HCT116 (cell line): ENCODE data around the gene ZNF516.

ENCODE experiments used
- POLR2AphosphoS5 ChIP-seq: IDR thresholded peaks from 2 replicates; pipeline ENCODE4 v1.6.1; 2011; ENCODE audit warnings: mild to moderate bottlenecking, low read depth, low read length, moderate library complexity
- RAD21 ChIP-seq: IDR thresholded peaks from 2 replicates; pipeline ENCODE4 v1.6.1; 2012; ENCODE audit warnings: low read depth, mild to moderate bottlenecking
- YY1 ChIP-seq: IDR thresholded peaks from 2 replicates; pipeline ENCODE4 v1.6.1; 2011; ENCODE audit warnings: low read length, low read depth, moderate library complexity, mild to moderate bottlenecking; ENCODE audit not compliant: insufficient replicate concordance; ENCODE audit errors: extremely low read depth
- ZNF274 ChIP-seq: fragments of 200-500 bp; sonication (Bioruptor generic); IDR thresholded peaks from 2 replicates; pipeline ENCODE4 v1.6.1; 2014; ENCODE audit warnings: mild to moderate bottlenecking, low read depth, low read length, inconsistent platforms
- TF ChIP-seq, protein P1 (sequence below), 3 experiments: fragments of 200-600 bp in 1 of 3; sonication (generic) in 1 of 3; IDR thresholded peaks in 2 of 3; conservative IDR thresholded peaks in 1 of 3; 2 replicates each; pipeline ENCODE4 v1.5.1; 2012 to 2017; ENCODE audit warnings: low read depth in 2 of 3, low read length in 2 of 3, antibody characterized with exemption in 1 of 3, borderline replicate concordance in 1 of 3, control low read depth in 1 of 3, mild to moderate bottlenecking in 1 of 3, mixed read lengths in 1 of 3, mixed run types in 1 of 3, moderate library complexity in 1 of 3; ENCODE audit not compliant: insufficient read depth in 1 of 3
- TF ChIP-seq, protein P2 (sequence below): IDR thresholded peaks from 2 replicates; pipeline ENCODE4 v1.6.1; 2011; ENCODE audit warnings: mild to moderate bottlenecking, low read length, moderate library complexity; ENCODE audit not compliant: insufficient replicate concordance; ENCODE audit errors: extremely low read depth

- TF ChIP-seq, protein P1, sequence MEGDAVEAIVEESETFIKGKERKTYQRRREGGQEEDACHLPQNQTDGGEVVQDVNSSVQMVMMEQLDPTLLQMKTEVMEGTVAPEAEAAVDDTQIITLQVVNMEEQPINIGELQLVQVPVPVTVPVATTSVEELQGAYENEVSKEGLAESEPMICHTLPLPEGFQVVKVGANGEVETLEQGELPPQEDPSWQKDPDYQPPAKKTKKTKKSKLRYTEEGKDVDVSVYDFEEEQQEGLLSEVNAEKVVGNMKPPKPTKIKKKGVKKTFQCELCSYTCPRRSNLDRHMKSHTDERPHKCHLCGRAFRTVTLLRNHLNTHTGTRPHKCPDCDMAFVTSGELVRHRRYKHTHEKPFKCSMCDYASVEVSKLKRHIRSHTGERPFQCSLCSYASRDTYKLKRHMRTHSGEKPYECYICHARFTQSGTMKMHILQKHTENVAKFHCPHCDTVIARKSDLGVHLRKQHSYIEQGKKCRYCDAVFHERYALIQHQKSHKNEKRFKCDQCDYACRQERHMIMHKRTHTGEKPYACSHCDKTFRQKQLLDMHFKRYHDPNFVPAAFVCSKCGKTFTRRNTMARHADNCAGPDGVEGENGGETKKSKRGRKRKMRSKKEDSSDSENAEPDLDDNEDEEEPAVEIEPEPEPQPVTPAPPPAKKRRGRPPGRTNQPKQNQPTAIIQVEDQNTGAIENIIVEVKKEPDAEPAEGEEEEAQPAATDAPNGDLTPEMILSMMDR (IDR thresholded peaks at IDR 0.05 in 2 of 3, conservative IDR thresholded peaks at IDR 0.05 in 1 of 3; ENCODE audit: borderline replicate concordance in 1 of 3, insufficient read depth in 1 of 3, low read depth in 2 of 3, low read length in 2 of 3), result no peak
- TF ChIP-seq ZNF274 (no peak), YY1 (no peak), POLR2AphosphoS5 (no peak), RAD21 (no peak)
- TF ChIP-seq, protein P2, sequence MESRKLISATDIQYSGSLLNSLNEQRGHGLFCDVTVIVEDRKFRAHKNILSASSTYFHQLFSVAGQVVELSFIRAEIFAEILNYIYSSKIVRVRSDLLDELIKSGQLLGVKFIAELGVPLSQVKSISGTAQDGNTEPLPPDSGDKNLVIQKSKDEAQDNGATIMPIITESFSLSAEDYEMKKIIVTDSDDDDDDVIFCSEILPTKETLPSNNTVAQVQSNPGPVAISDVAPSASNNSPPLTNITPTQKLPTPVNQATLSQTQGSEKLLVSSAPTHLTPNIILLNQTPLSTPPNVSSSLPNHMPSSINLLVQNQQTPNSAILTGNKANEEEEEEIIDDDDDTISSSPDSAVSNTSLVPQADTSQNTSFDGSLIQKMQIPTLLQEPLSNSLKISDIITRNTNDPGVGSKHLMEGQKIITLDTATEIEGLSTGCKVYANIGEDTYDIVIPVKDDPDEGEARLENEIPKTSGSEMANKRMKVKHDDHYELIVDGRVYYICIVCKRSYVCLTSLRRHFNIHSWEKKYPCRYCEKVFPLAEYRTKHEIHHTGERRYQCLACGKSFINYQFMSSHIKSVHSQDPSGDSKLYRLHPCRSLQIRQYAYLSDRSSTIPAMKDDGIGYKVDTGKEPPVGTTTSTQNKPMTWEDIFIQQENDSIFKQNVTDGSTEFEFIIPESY, result no peak
Observed at GRCh38 chr18:76416911-76417310, 78.1 kb downstream of the ZNF516 start.
